Endothelial cell (in vitro differentiated cells): ENCODE results near the gene TM7SF3. TPM values are rescaled to one million over a fixed set of nuclear protein-coding genes. Genes with fewer than 3 reads are reported as not detected.

Experiments used
- DNase-seq: peaks from one replicate; pipeline ENCODE4 v3.0.0; 2021; ENCODE audit warnings: low spot score
- H3K27ac Mint-ChIP-seq: one replicate; pipeline ENCODE4 v1.8.0; 2021; ENCODE audit warnings: mixed read lengths, inconsistent platforms; ENCODE audit not compliant: unreplicated experiment
- H3K27me3 Mint-ChIP-seq: one replicate; pipeline ENCODE4 v1.8.0; 2021; ENCODE audit warnings: mild to moderate bottlenecking, moderate library complexity, mixed read lengths, inconsistent platforms; ENCODE audit not compliant: unreplicated experiment
- H3K36me3 Mint-ChIP-seq: one replicate; pipeline ENCODE4 v1.8.0; 2021; ENCODE audit warnings: mild to moderate bottlenecking, low read depth, mixed read lengths, inconsistent platforms; ENCODE audit not compliant: unreplicated experiment
- H3K4me1 Mint-ChIP-seq: one replicate; pipeline ENCODE4 v1.8.0; 2021; ENCODE audit warnings: mild to moderate bottlenecking, mixed read lengths, inconsistent platforms; ENCODE audit not compliant: unreplicated experiment
- H3K4me3 Mint-ChIP-seq: one replicate; pipeline ENCODE4 v1.8.0; 2021; ENCODE audit warnings: mild to moderate bottlenecking, mixed read lengths, inconsistent platforms; ENCODE audit not compliant: unreplicated experiment
- H3K9me3 Mint-ChIP-seq: one replicate; pipeline ENCODE4 v1.8.0; 2021; ENCODE audit warnings: mixed read lengths, inconsistent platforms; ENCODE audit not compliant: unreplicated experiment
- total RNA-seq: library from RNA; stranded (reverse); fragmentation: NEBNext Ultra II Directional; extraction: Animal tissue kit (Norgen Biotek cat#: 25700); gene quantifications from one replicate; pipeline ENCODE4 v1.2.1, GENCODE V29; 2021; ENCODE audit not compliant: unreplicated experiment
- TF ChIP-seq, protein P1 (sequence below): fragments of 200-600 bp; sonication (generic); IDR thresholded peaks from one replicate; pipeline ENCODE4 v1.5.0; 2021; ENCODE audit warnings: antibody characterized with exemption; ENCODE audit not compliant: unreplicated experiment

The TM7SF3 gene
- total RNA-seq, 1 donor from 2014 or later: 72.9 TPM

DNA sequence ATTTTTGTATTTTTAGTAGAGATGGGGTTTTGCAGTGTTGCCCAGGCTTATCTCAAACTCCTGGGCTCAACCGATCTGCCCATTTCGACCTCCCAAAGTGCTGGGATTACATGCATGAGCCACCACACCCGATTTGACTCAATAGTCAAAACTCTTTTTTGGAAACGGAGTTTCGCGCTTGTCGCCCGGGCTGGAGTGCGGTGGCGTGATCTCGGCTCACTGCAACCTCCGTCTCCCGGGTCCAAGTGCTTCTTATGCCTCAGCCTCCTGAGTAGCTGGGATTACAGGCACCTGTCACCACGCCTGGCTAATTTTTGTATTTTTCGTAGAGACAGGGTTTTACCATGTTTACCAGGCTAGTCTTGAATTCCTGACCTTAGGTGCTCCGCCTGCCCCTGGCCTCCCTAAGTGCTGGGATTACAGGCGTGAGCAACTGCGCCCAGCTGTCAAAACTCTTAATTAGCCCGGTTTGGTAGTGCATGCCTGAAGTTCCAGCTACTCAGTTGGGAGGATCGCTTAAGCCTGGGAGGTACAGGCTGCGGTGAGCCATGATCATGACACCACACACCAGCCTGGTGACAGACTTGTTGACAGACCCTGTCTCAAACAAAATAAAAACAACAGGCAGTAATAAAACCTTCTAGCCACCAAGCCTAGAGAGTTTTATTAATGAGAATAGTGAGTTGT lies 20.6 kb upstream of the TM7SF3 start:
- H3K4me3 Mint-ChIP-seq: no peak overlapping the region
- DNase-seq: no peak
- no peaks in the 10 kb centered on the region for H3K4me1 Mint-ChIP-seq
- peaks cover 25% of the 10 kb centered on the region for H3K36me3 Mint-ChIP-seq
- TF ChIP-seq, protein P1, sequence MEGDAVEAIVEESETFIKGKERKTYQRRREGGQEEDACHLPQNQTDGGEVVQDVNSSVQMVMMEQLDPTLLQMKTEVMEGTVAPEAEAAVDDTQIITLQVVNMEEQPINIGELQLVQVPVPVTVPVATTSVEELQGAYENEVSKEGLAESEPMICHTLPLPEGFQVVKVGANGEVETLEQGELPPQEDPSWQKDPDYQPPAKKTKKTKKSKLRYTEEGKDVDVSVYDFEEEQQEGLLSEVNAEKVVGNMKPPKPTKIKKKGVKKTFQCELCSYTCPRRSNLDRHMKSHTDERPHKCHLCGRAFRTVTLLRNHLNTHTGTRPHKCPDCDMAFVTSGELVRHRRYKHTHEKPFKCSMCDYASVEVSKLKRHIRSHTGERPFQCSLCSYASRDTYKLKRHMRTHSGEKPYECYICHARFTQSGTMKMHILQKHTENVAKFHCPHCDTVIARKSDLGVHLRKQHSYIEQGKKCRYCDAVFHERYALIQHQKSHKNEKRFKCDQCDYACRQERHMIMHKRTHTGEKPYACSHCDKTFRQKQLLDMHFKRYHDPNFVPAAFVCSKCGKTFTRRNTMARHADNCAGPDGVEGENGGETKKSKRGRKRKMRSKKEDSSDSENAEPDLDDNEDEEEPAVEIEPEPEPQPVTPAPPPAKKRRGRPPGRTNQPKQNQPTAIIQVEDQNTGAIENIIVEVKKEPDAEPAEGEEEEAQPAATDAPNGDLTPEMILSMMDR: no peak
- H3K27ac Mint-ChIP-seq: no peak overlapping the region
- H3K9me3 Mint-ChIP-seq: no peaks in the 10 kb centered on the region
- H3K27me3 Mint-ChIP-seq: no peaks in the 10 kb centered on the region

DNA sequence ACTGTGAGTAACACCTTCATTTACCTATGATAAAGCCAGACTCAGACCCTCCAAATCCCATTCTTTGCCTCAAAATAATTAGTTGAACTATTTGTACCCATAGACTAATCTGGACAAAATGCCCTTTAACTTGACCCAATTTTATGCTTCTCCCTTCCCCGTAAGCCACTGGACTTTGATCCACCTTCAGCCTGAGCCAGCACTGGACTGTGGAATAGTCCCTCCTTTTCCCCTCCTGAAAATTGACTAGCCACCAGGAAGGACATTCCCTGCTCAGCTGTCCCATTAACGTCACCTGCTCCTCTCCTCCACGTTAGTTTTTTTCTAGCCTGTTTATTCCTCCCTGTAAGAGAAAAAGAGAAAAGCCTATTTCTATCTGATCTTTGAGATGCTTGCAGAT lies 18.5 kb upstream of the TM7SF3 start:
- Mint-ChIP-seq H3K9me3 (no peaks in the 10 kb centered on the region), H3K4me1 (no peaks in the 10 kb centered on the region)

DNA sequence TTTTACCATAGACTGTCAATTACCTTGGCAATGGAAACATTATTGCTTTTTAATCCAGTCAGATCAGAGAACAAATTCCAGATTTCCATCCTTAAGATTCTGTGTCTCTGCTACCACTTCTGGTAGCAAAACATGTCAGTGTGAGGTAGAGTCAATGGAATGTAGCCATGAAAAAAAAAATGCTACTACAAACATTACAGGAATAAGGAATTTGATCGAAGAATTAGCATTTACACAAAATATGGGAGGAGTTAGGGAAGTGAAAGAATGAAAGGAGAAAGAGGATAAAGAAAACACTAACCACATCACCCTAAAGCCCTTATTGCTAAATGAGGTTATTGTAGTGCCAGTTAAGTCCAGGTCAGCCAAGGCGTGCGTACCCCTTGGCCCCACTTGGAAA lies 17.3 kb upstream of the TM7SF3 start:
- DNase-seq: no peak
- H3K27ac Mint-ChIP-seq: no peak overlapping the region
- no peak overlapping the region for H3K4me3 Mint-ChIP-seq
- peaks cover 27% of the 10 kb centered on the region for H3K36me3 Mint-ChIP-seq
- TF ChIP-seq, protein P1: no peak
- H3K9me3 Mint-ChIP-seq: no peaks in the 10 kb centered on the region
- no peaks in the 10 kb centered on the region for H3K27me3 Mint-ChIP-seq
- H3K4me1 Mint-ChIP-seq: no peaks in the 10 kb centered on the region

More for the DNA sequence above, 18.5 kb upstream of the TM7SF3 start:
- no peak overlapping the region for H3K27ac Mint-ChIP-seq
- H3K4me3 Mint-ChIP-seq: no peak overlapping the region
- no peaks in the 10 kb centered on the region for H3K27me3 Mint-ChIP-seq
- peaks cover 29% of the 10 kb centered on the region for H3K36me3 Mint-ChIP-seq
- DNase-seq: no peak
- TF ChIP-seq, protein P1: no peak

DNA sequence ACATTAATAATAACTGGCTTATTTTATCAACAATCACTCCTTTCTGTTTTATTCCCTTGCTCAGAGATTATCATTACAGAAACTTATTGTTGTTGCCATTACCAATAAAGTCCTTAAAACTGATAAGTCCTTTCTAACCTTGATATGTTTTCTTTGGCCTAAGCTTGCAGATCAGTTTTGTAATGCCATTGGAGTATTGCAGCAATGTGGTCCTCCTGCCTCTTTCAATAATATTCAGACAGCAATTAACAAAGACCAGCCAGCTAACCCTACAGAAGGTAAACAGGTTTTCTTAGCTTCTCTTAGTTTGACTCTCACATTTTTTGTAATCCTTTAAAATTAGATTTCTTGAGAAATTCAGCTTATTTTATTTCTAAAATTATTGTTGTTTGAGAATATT lies 12.1 kb upstream of the TM7SF3 start:
- H3K27me3 Mint-ChIP-seq: peaks cover 3% of the 10 kb centered on the region
- peaks cover 28% of the 10 kb centered on the region for H3K4me1 Mint-ChIP-seq
- no peak overlapping the region for H3K4me3 Mint-ChIP-seq

DNA sequence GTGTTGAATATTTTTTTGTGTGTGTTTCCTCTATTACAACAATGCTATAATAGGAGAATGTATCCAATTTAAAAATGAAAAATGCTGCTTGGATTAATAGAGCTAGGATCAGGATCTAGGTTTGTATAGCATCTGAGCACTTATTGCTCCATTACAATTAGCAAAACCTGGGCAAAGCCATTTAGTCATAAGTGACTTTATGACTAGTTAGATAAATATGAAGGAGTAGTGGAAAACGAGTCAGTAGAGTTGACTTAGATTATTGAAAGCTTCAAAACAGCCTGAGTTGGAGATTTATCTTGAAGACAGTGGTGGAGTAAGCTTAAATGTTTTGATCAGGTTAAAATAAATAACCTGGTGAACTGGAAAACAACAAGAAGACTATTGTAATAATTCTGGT lies 10.9 kb upstream of the TM7SF3 start:
- Mint-ChIP-seq H3K4me1 (peaks cover 28% of the 10 kb centered on the region), H3K27ac (no peak overlapping the region), H3K4me3 (no peak overlapping the region), H3K27me3 (peaks cover 4% of the 10 kb centered on the region), H3K9me3 (no peaks in the 10 kb centered on the region), H3K36me3 (peaks cover 15% of the 10 kb centered on the region)
- DNase-seq: no peak
- TF ChIP-seq, protein P1: no peak

More for the DNA sequence above, 12.1 kb upstream of the TM7SF3 start:
- Mint-ChIP-seq H3K27ac (no peak overlapping the region), H3K36me3 (peaks cover 19% of the 10 kb centered on the region), H3K9me3 (no peaks in the 10 kb centered on the region)
- no peak for DNase-seq
- TF ChIP-seq, protein P1: no peak
